ENCODE data around the gene ZBTB42. TPM values are rescaled to one million over a fixed set of nuclear protein-coding genes. Genes with fewer than 3 reads are reported as not detected.

ZBTB42 gene
- total and polyA plus RNA-seq, 2 donors (not counting 1 experiment from before 2014, with no cell fraction given): 1.6 to 8.3 TPM

DNA sequence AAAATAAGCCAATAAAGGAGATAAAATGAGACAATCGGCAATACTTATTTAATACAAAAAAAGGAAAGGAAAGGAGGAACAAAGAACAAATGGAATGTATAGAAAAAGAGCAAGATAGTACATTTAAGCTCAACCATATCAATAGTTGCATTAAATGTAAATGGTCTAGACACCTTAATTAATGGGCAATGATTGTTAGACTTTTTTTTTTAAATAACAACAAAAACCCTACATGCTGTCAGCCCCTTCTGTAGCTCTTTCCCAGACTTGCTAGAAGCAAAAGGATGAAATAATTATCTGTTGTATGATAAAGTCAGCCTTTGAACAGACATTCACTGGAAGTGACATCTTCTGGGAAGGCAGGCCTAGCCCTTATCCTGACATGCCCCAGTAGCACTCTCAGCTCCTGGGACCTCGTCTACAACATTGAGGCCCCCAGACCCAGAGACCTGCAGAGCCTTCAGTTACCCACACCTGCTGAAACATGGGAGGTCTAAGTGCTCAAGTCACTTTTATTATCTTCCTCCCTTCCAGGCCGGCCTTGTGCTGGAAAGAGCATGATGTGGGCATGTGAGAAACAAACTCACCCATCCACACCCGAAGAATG, 34.5 kb upstream of the ZBTB42 start:
- Mint-ChIP-seq H3K27me3 (no peaks in the 10 kb centered on the region), H3K9me3 (ENCODE audit: insufficient read depth) (no peaks in the 10 kb centered on the region), H3K27ac (no peak overlapping the region), H3K4me1 (peaks cover 8% of the 10 kb centered on the region), H3K4me3 (no peak overlapping the region)
- POLR2A ChIA-PET: no interaction called here
- 100% methylated on average over 1 of the region's 4 CpGs for WGBS (ENCODE audit: insufficient coverage)
- peaks cover 0 to 6% of the 10 kb centered on the region in 2 experiments for H3K36me3 ChIP-seq (replicated peaks in 1 of 2; ENCODE audit: control extremely low read depth in 1 of 2, control insufficient read depth in 1 of 2, extremely low read depth in 1 of 2, insufficient read depth in 2 of 2, low read length in 1 of 2)
- no peaks in the 10 kb centered on the region for H3K27me3 ChIP-seq (replicated peaks in 1 of 4; ENCODE audit: control extremely low read depth in 1 of 4, control insufficient read depth in 3 of 4, insufficient read depth in 4 of 4, low read length in 3 of 4)
- H3K9me3 ChIP-seq (ENCODE audit: control extremely low read depth in 1 of 3, control insufficient read depth in 2 of 3, insufficient read depth in 1 of 3, low read length in 2 of 3): peaks cover 0 to 9% (median 3%) of the 10 kb centered on the region in 3 donors
- H4K20me1 ChIP-seq (ENCODE audit: control insufficient read depth, insufficient read depth, low read length, poor library complexity, severe bottlenecking): peaks cover under 1% of the 10 kb centered on the region
- ATAC-seq (ENCODE audit: low read depth) (no peak), DNase-seq (no peak)
- H2AFZ ChIP-seq (ENCODE audit: insufficient read depth, low read depth, low read length, poor library complexity, severe bottlenecking): no peak overlapping the region
- CTCF ChIA-PET: interaction anchor here (0.8 to 6.1 kb wide), 5 partner anchors 10 to 321 kb away, joined by 3 to 89 read pairs (median 3); partner anchors contain the start of gene SIVA1
- H3K9ac ChIP-seq (ENCODE audit: low read length): no peak overlapping the region
- H3K27ac ChIP-seq (ENCODE audit: low read length in 2 of 2): no peak overlapping the region
- intact Hi-C loops (cut with micrococcal nuclease): no loop called here
- H3K4me1 ChIP-seq (ENCODE audit: control insufficient read depth in 2 of 2, insufficient read depth in 2 of 2, low read length in 2 of 2): peaks cover 0 to 8% of the 10 kb centered on the region in 2 donors
- H3K4me3 ChIP-seq (ENCODE audit: control extremely low read depth in 1 of 5, extremely low read depth in 1 of 5, insufficient read depth in 1 of 5, low read depth in 2 of 5, low read length in 4 of 5): no peak overlapping the region
- TF ChIP-seq, protein P1, sequence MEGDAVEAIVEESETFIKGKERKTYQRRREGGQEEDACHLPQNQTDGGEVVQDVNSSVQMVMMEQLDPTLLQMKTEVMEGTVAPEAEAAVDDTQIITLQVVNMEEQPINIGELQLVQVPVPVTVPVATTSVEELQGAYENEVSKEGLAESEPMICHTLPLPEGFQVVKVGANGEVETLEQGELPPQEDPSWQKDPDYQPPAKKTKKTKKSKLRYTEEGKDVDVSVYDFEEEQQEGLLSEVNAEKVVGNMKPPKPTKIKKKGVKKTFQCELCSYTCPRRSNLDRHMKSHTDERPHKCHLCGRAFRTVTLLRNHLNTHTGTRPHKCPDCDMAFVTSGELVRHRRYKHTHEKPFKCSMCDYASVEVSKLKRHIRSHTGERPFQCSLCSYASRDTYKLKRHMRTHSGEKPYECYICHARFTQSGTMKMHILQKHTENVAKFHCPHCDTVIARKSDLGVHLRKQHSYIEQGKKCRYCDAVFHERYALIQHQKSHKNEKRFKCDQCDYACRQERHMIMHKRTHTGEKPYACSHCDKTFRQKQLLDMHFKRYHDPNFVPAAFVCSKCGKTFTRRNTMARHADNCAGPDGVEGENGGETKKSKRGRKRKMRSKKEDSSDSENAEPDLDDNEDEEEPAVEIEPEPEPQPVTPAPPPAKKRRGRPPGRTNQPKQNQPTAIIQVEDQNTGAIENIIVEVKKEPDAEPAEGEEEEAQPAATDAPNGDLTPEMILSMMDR (IDR thresholded peaks at IDR 0.05): no peak
- TF ChIP-seq EZH2 (IDR thresholded peaks at IDR 0.05; ENCODE audit: borderline replicate concordance, insufficient read depth, low read depth, low read length, poor library complexity, severe bottlenecking): no peak
- no peak overlapping the region for H3K4me2 ChIP-seq (replicated peaks; ENCODE audit: low read depth, low read length, poor library complexity, severe bottlenecking)
- no peaks in the 10 kb centered on the region for H3K79me2 ChIP-seq (ENCODE audit: control insufficient read depth, insufficient read depth, low read length)

DNA sequence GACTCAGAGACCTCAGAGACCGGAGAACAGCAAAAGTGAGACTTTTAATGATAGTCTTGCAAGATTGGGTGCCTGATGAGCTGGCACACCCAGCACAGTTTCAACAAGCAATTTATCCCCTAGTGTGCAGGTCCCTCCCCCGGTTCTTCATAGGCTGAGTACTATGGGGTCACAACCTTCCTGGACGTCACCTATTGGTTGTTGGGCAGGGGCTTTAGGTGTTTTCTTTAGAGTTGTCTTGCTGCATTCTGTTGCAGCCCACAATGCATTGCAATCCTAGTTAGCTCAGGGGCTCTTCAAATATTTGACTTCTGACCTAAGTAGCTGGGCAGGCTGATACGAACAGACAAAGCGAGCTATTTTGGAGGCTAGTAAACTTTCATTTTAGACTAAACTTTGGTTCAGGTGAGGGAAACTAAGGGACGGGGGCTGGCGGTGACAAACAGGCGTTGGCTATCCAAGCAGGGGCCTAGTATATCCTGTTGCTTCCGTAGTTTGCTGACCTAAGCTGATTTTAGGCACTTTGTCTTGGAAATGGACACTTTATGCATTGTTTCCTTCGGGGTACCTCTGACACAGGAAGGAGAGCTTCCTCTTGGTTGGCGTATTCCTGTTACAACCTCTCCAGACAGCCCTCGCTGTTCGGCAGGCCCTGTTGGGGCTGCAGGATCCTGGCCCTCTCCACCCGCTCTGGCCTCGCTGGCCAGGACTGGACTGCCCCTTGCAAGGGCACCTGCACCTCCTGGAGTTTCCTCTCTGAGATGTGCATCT, 33.9 kb upstream of the ZBTB42 start:
- Histone ChIP-seq H3K4me3 (ENCODE audit: control extremely low read depth in 1 of 5, extremely low read depth in 1 of 5, insufficient read depth in 1 of 5, low read depth in 2 of 5, low read length in 4 of 5) (no peak overlapping the region), H3K27me3 (replicated peaks in 1 of 4; ENCODE audit: control extremely low read depth in 1 of 4, control insufficient read depth in 3 of 4, insufficient read depth in 4 of 4, low read length in 3 of 4) (no peaks in the 10 kb centered on the region), H3K79me2 (ENCODE audit: control insufficient read depth, insufficient read depth, low read length) (no peaks in the 10 kb centered on the region), H3K4me2 (replicated peaks; ENCODE audit: low read depth, low read length, poor library complexity, severe bottlenecking) (no peak overlapping the region), H3K4me1 (ENCODE audit: control insufficient read depth in 2 of 2, insufficient read depth in 2 of 2, low read length in 2 of 2) (peaks cover 0 to 8% of the 10 kb centered on the region in 2 donors), H3K9ac (ENCODE audit: low read length) (no peak overlapping the region), H3K9me3 (ENCODE audit: control extremely low read depth in 1 of 3, control insufficient read depth in 2 of 3, insufficient read depth in 1 of 3, low read length in 2 of 3) (peaks cover 0 to 14% (median 3%) of the 10 kb centered on the region in 3 donors), H3K27ac (ENCODE audit: low read length in 2 of 2) (no peak overlapping the region), H3K36me3 (replicated peaks in 1 of 2; ENCODE audit: control extremely low read depth in 1 of 2, control insufficient read depth in 1 of 2, extremely low read depth in 1 of 2, insufficient read depth in 2 of 2, low read length in 1 of 2) (peaks cover 0 to 12% of the 10 kb centered on the region in 2 experiments), H2AFZ (ENCODE audit: insufficient read depth, low read depth, low read length, poor library complexity, severe bottlenecking) (no peak overlapping the region), H4K20me1 (ENCODE audit: control insufficient read depth, insufficient read depth, low read length, poor library complexity, severe bottlenecking) (no peaks in the 10 kb centered on the region)
- CTCF ChIA-PET: interaction anchor here (0.7 to 6.1 kb wide), 4 partner anchors 10 to 109 kb away, joined by 3 to 89 read pairs (median 3); partner anchors contain the start of gene SIVA1
- H3K27ac Mint-ChIP-seq: no peak overlapping the region
- H3K4me3 Mint-ChIP-seq: no peak overlapping the region
- TF ChIP-seq EZH2 (IDR thresholded peaks at IDR 0.05; ENCODE audit: borderline replicate concordance, insufficient read depth, low read depth, low read length, poor library complexity, severe bottlenecking): no peak
- TF ChIP-seq, protein P1 (IDR thresholded peaks at IDR 0.05): no peak
- intact Hi-C loops (cut with micrococcal nuclease): no loop called here
- peaks cover 8% of the 10 kb centered on the region for H3K4me1 Mint-ChIP-seq
- 87% methylated on average over 12 of the region's 15 CpGs for WGBS (ENCODE audit: insufficient coverage)
- no peaks in the 10 kb centered on the region for H3K9me3 Mint-ChIP-seq (ENCODE audit: insufficient read depth)
- ATAC-seq (ENCODE audit: low read depth) (no peak), DNase-seq (no peak)
- POLR2A ChIA-PET: no interaction called here
- H3K27me3 Mint-ChIP-seq: no peaks in the 10 kb centered on the region
